HepG2 (cell line): ENCODE results near the gene PRDM8. TPM values are rescaled to one million over a fixed set of nuclear protein-coding genes. Genes with fewer than 3 reads are reported as not detected.

ENCODE experiments used
- ATAC-seq: fragments of 200-7000 bp; cut with Tn5 transposase; 3 replicates; pipeline ENCODE4 v1.9.1; 2020; ENCODE audit warnings: mild to moderate bottlenecking, moderate library complexity
- BruUV-seq: library from RNA; stranded (reverse); fragments of 400-500 nt; replicated peaks from 2 replicates; lab custom pipeline; 2021; lab: Mats Ljungman, UMichigan
- CTCF ChIA-PET: fragments of 300-600 bp; formaldehyde crosslinking; extraction: SDS; loops from one replicate; lab custom pipeline; 2021; ENCODE audit warnings: low total read pairs, inconsistent platforms, low intra/inter-chr PET ratio; lab: Yijun Ruan, JAX
- POLR2A ChIA-PET: fragments of 350-600 bp; sonication (Branson Sonifier 250); formaldehyde crosslinking; loops from one replicate; lab custom pipeline; 2020; ENCODE audit warnings: antibody characterized with exemption, inconsistent platforms; lab: Yijun Ruan, JAX
- DNase-seq: peaks from one replicate; pipeline ENCODE4 v3.0.0-alpha.2; 2015; ENCODE audit warnings: low spot score
- FAIRE-seq: peaks from 3 replicates; lab custom pipeline; 2011; peaks lifted over from hg19 to GRCh38; lab: Jason Lieb, UNC
- H2AFZ ChIP-seq: one replicate; pipeline ENCODE4 v1.6.1; 2011; ENCODE audit warnings: low read length, inconsistent platforms
- H3K27ac ChIP-seq: fragments of 300-600 bp; 3 replicates; pipeline ENCODE4 v1.8.0; 2011; ENCODE audit warnings: mixed run types, mild to moderate bottlenecking, mixed read lengths, low read length, inconsistent platforms; ENCODE audit not compliant: insufficient read depth; ENCODE audit errors: extremely low read length
- H3K27me3 ChIP-seq, 2 experiments: fragments of 200-600 bp in 1 of 2; 2 replicates in 1 of 2; 3 replicates in 1 of 2; pipeline versions ENCODE4 v1.6.0 to v1.8.0; 2011; ENCODE audit warnings: low read length in 2 of 2, mild to moderate bottlenecking in 2 of 2, moderate library complexity in 2 of 2, inconsistent platforms in 1 of 2; ENCODE audit not compliant: insufficient read depth in 2 of 2, control insufficient read depth in 1 of 2
- H3K36me3 ChIP-seq, 2 experiments: fragments of 200-600 bp in 1 of 2; replicated peaks in 1 of 2; 2 replicates in 1 of 2; 3 replicates in 1 of 2; pipeline versions ENCODE4 v1.5.1 to v1.8.0; 2011; ENCODE audit warnings: low read length in 2 of 2, inconsistent platforms in 1 of 2; ENCODE audit not compliant: insufficient read depth in 2 of 2, control insufficient read depth in 1 of 2
- H3K4me1 ChIP-seq: 2 replicates; pipeline ENCODE4 v1.5.1; 2012; ENCODE audit warnings: low read length, inconsistent platforms; ENCODE audit not compliant: insufficient read depth
- H3K4me2 ChIP-seq: 2 replicates; pipeline ENCODE4 v1.6.0; 2011; ENCODE audit warnings: low read depth, low read length, inconsistent platforms
- H3K4me3 ChIP-seq, 3 experiments: fragments of 200-600 bp in 1 of 3; sonication (generic), shearing (Covaris generic) in 1 of 3; replicated peaks in 1 of 3; 2 replicates each; pipeline ENCODE4 v1.5.1; 2011 to 2016; ENCODE audit warnings: low read length in 3 of 3, inconsistent platforms in 2 of 3, low read depth in 2 of 3, mild to moderate bottlenecking in 2 of 3, control low read depth in 1 of 3, mixed read lengths in 1 of 3; ENCODE audit not compliant: insufficient read depth in 1 of 3
- H3K79me2 ChIP-seq: one replicate; pipeline ENCODE4 v1.6.1; 2011; ENCODE audit warnings: low read length, inconsistent platforms; ENCODE audit not compliant: insufficient read depth
- H3K9ac ChIP-seq: 2 replicates; pipeline ENCODE4 v1.6.0; 2011; ENCODE audit warnings: mild to moderate bottlenecking, low read depth, low read length, inconsistent platforms; ENCODE audit not compliant: insufficient read depth
- H3K9me3 ChIP-seq: 2 replicates; pipeline ENCODE4 v1.5.1; 2012; ENCODE audit warnings: mild to moderate bottlenecking, low read length
- H4K20me1 ChIP-seq: 2 replicates; pipeline ENCODE4 v1.6.0; 2011; ENCODE audit warnings: inconsistent platforms, mild to moderate bottlenecking, low read length, moderate library complexity; ENCODE audit not compliant: insufficient read depth
- ELF3 ChIP-seq: IDR thresholded peaks from 2 replicates; pipeline ENCODE4 v1.6.1; 2016; ENCODE audit warnings: missing genetic modification reagents, missing compliant biosample characterization
- FOXP1 ChIP-seq, 2 experiments: fragments of 450-650 bp in 1 of 2; IDR thresholded peaks; 2 replicates each; pipeline ENCODE4 v1.6.1; 2017 to 2018; ENCODE audit warnings: antibody characterized with exemption in 1 of 2
- HCFC1 ChIP-seq: fragments of 150-350 bp; IDR thresholded peaks from 2 replicates; pipeline ENCODE4 v1.6.1; 2014; ENCODE audit warnings: low read depth, low read length
- HNF4G ChIP-seq, 2 experiments: sonication (generic) in 1 of 2; formaldehyde crosslinking in 1 of 2; IDR thresholded peaks; 2 replicates each; pipeline versions ENCODE4 v1.4.0 to v1.6.1; 2011 to 2020; ENCODE audit warnings: borderline replicate concordance in 2 of 2, low read depth in 2 of 2, mild to moderate bottlenecking in 2 of 2, low read length in 1 of 2, missing genetic modification reagents in 1 of 2, moderate library complexity in 1 of 2
- PCBP2 ChIP-seq: fragments of 200-400 bp; formaldehyde crosslinking; optimal IDR thresholded peaks from 2 replicates; pipeline ENCODE3; 2018; ENCODE audit warnings: low read length, low read depth; ENCODE audit not compliant: poor library complexity, severe bottlenecking
- RCOR2 ChIP-seq: IDR thresholded peaks from 2 replicates; pipeline ENCODE4 v1.6.1; 2016; ENCODE audit warnings: missing biosample characterization, missing genetic modification reagents
- RNF2 ChIP-seq: fragments of 450-650 bp; conservative IDR thresholded peaks from 2 replicates; pipeline ENCODE4 v1.6.1; 2016; ENCODE audit warnings: low read depth
- SIN3B ChIP-seq: fragments of 150-350 bp; IDR thresholded peaks from 2 replicates; pipeline ENCODE4 v1.6.1; 2014; ENCODE audit warnings: low read length
- ZNF274 ChIP-seq: sonication (generic); formaldehyde crosslinking; IDR thresholded peaks from 2 replicates; pipeline ENCODE4 v1.5.1; 2020; ENCODE audit warnings: mild to moderate bottlenecking, missing genetic modification reagents
- ZNF562 ChIP-seq: sonication (generic); formaldehyde crosslinking; IDR thresholded peaks from 2 replicates; pipeline ENCODE4 v1.8.0; 2022; ENCODE audit warnings: missing genetic modification reagents, borderline replicate concordance
- ZNF782 ChIP-seq: sonication (generic); formaldehyde crosslinking; IDR thresholded peaks from 2 replicates; pipeline ENCODE4 v1.4.0; 2020; ENCODE audit warnings: missing genetic modification reagents, mild to moderate bottlenecking, borderline replicate concordance
- in situ Hi-C: cut with HindIII; loops from 2 replicates; pipeline ENCODE4 v1.10.0; 2017; ENCODE audit warnings: low pct_unique_long_range_greater_than_20kb; ENCODE audit not compliant: extremely low pct_ligation_motif_present
- intact Hi-C: fragments of 100-400 bp; cut with micrococcal nuclease; formaldehyde crosslinking; loops from one replicate; pipeline ENCODE4 v1.10.0; 2022; ENCODE audit not compliant: unreplicated experiment
- polyA plus RNA-seq, 8 experiments: library from polyadenylated mRNA; depleted of rRNA in 3 of 8; stranded (reverse) in 7 of 8; unstranded in 1 of 8; fragments of >200 nt; fragmentation: Illumina TruSeq in 4 of 8; extraction: Trizol in 4 of 8; gene quantifications; 2 replicates each; pipeline versions ENCODE4 v1.2.1 to v1.2.3, GENCODE V29; 2011 to 2016; ENCODE audit warnings: low read depth in 4 of 8, missing spikeins in 1 of 8, mixed read lengths in 1 of 8; ENCODE audit not compliant: insufficient read depth in 1 of 8
- total RNA-seq, 5 experiments: library from RNA; depleted of rRNA; stranded (reverse); fragments of >200 nt; fragmentation: Illumina TruSeq; extraction: Trizol; gene quantifications; 2 replicates each; pipeline ENCODE4 v1.2.3, GENCODE V29; 2016; ENCODE audit warnings: low read depth in 1 of 5
- TF ChIP-seq, protein P1 (sequence below): sonication (generic); formaldehyde crosslinking; IDR thresholded peaks from 2 replicates; pipeline ENCODE4 v1.4.0; 2020; ENCODE audit warnings: missing genetic modification reagents
- TF ChIP-seq, protein P2 (sequence below): sonication (generic); formaldehyde crosslinking; IDR thresholded peaks from 2 replicates; pipeline ENCODE4 v1.5.0; 2020; ENCODE audit warnings: mild to moderate bottlenecking, missing genetic modification reagents, borderline replicate concordance

Gene PRDM8
- total and polyA plus RNA-seq, 2 of the 13 experiments (the other 11 are each of a cell fraction or from before 2014, with no cell fraction given) = 0.09 TPM; not detected in 1

GRCh38 chr4:80165855-80166254 lies 31.4 kb upstream of the PRDM8 start:
- ChIA-PET POLR2A (no interaction called here), CTCF (no interaction called here)
- no peak overlapping the region for H2AFZ ChIP-seq
- H3K27me3 ChIP-seq = no peaks in the 10 kb centered on the region
- H3K36me3 ChIP-seq = no peaks in the 10 kb centered on the region
- H3K4me1 ChIP-seq = no peaks in the 10 kb centered on the region
- H3K9me3 ChIP-seq = no peaks in the 10 kb centered on the region
- FAIRE-seq (no peak), DNase-seq (no peak), ATAC-seq (no peak)
- TF ChIP-seq ELF3 (CRISPR knock-in tag) (no peak), SIN3B (no peak), HCFC1 (no peak), RCOR2 (CRISPR knock-in tag) (no peak), ZNF782 (CRISPR knock-in tag) (no peak), ZNF562 (CRISPR knock-in tag) (no peak), FOXP1 (IDR thresholded peaks at IDR 0.05) (no peak), FOXP1 (CRISPR knock-in tag; IDR thresholded peaks at IDR 0.05) (no peak), RNF2 (no peak), HNF4G (IDR thresholded peaks at IDR 0.05; ENCODE audit: borderline replicate concordance, low read depth, low read length) (no peak), HNF4G (CRISPR knock-in tag; IDR thresholded peaks at IDR 0.05; ENCODE audit: borderline replicate concordance, low read depth) (no peak), PCBP2 (no peak), ZNF274 (CRISPR knock-in tag) (no peak)
- TF ChIP-seq, protein P1, sequence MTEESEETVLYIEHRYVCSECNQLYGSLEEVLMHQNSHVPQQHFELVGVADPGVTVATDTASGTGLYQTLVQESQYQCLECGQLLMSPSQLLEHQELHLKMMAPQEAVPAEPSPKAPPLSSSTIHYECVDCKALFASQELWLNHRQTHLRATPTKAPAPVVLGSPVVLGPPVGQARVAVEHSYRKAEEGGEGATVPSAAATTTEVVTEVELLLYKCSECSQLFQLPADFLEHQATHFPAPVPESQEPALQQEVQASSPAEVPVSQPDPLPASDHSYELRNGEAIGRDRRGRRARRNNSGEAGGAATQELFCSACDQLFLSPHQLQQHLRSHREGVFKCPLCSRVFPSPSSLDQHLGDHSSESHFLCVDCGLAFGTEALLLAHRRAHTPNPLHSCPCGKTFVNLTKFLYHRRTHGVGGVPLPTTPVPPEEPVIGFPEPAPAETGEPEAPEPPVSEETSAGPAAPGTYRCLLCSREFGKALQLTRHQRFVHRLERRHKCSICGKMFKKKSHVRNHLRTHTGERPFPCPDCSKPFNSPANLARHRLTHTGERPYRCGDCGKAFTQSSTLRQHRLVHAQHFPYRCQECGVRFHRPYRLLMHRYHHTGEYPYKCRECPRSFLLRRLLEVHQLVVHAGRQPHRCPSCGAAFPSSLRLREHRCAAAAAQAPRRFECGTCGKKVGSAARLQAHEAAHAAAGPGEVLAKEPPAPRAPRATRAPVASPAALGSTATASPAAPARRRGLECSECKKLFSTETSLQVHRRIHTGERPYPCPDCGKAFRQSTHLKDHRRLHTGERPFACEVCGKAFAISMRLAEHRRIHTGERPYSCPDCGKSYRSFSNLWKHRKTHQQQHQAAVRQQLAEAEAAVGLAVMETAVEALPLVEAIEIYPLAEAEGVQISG (CRISPR knock-in tag) = no peak
- TF ChIP-seq, protein P2, sequence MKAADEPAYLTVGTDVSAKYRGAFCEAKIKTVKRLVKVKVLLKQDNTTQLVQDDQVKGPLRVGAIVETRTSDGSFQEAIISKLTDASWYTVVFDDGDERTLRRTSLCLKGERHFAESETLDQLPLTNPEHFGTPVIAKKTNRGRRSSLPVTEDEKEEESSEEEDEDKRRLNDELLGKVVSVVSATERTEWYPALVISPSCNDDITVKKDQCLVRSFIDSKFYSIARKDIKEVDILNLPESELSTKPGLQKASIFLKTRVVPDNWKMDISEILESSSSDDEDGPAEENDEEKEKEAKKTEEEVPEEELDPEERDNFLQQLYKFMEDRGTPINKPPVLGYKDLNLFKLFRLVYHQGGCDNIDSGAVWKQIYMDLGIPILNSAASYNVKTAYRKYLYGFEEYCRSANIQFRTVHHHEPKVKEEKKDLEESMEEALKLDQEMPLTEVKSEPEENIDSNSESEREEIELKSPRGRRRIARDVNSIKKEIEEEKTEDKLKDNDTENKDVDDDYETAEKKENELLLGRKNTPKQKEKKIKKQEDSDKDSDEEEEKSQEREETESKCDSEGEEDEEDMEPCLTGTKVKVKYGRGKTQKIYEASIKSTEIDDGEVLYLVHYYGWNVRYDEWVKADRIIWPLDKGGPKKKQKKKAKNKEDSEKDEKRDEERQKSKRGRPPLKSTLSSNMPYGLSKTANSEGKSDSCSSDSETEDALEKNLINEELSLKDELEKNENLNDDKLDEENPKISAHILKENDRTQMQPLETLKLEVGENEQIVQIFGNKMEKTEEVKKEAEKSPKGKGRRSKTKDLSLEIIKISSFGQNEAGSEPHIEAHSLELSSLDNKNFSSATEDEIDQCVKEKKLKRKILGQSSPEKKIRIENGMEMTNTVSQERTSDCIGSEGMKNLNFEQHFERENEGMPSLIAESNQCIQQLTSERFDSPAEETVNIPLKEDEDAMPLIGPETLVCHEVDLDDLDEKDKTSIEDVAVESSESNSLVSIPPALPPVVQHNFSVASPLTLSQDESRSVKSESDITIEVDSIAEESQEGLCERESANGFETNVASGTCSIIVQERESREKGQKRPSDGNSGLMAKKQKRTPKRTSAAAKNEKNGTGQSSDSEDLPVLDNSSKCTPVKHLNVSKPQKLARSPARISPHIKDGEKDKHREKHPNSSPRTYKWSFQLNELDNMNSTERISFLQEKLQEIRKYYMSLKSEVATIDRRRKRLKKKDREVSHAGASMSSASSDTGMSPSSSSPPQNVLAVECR = no peak
- no peaks in the 10 kb centered on the region for H3K79me2 ChIP-seq
- no peak overlapping the region for H3K4me2 ChIP-seq
- intact Hi-C loops = no loop called here
- in situ Hi-C loops = no loop called here
- no peak overlapping the region for H3K4me3 ChIP-seq
- H3K27ac ChIP-seq = no peak overlapping the region
- H3K9ac ChIP-seq = no peak overlapping the region
- H4K20me1 ChIP-seq = no peaks in the 10 kb centered on the region
- no TSS peak for BruUV-seq
